ENCODE results near the gene GPX3.

The GPX3 gene

GRCh38 chr5:151014680-151015343 is 5.6 kb upstream of the GPX3 start:
- DNase-seq (ENCODE audit: low spot score): no peak

GRCh38 chr5:151015974-151016587 is 4.3 kb upstream of the GPX3 start:
- no peak for DNase-seq (ENCODE audit: low spot score)

GRCh38 chr5:151016700-151017099 is 3.7 kb upstream of the GPX3 start:
- DNase-seq (ENCODE audit: low spot score): no peak

DNA sequence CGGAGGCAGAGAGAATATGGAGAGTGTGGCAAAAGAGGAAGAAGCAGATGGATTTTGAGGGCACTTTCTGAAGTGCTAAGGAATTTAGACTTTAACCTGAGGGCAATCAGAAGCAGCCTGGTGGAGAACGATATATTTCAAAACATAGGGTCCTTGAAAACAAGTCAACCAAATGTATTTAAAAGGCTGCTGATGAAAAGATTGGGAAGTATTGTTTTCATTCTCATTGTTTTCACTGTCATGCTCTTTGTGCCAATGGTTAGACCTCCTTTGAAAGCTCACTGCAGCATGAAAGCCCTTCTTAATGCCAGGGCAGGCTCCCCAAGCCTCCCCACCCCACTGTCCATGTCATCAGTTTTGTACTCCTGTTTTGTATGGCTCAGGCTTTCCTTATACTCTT is 2.5 kb upstream of the GPX3 start:
- no peak for DNase-seq (ENCODE audit: low spot score)

DNA sequence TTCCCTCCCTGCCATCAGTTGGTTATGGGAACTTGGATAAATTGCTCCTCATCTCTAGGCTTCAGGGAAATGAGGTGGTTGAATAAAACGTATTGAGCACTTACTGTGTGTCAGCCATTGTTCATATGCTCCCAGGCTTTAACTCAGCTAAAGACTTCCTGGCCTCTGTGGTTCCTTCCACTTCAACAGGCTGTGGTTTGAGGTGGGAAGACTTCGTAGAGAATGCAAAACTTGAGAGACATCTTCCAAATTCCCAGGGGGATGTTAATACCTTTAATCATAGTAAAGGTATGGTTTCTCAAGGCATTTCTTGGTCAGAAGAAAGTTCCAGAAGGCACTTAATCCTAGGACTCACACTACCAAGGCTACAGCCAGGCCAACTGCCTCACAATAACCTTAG is 1.5 kb upstream of the GPX3 start:
- no peak for DNase-seq (ENCODE audit: low spot score)

GRCh38 chr5:151019331-151019730 is 1.1 kb upstream of the GPX3 start:
- DNase-seq (ENCODE audit: low spot score): no peak

DNA sequence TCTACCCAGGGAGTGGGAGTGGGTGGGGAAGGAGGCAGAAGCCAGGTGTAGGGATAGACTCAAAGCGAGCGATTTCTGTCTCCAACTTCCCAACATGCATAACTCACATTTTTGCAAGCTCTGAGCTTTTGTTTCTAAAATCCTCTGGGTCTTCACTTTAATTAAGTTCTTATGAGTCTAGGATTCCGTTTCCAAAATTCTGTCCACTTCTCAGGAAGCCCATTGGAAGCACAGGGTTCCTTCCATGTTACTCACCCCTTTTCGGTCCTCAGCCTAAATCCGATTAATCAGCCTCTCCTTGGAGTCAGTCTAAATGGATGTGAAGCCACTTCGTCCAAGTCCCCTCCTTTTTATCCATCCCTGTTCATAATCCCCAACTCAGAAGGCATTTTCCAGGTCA is 1.4 kb downstream of the GPX3 start:
- no peak for DNase-seq (ENCODE audit: low spot score)

DNA sequence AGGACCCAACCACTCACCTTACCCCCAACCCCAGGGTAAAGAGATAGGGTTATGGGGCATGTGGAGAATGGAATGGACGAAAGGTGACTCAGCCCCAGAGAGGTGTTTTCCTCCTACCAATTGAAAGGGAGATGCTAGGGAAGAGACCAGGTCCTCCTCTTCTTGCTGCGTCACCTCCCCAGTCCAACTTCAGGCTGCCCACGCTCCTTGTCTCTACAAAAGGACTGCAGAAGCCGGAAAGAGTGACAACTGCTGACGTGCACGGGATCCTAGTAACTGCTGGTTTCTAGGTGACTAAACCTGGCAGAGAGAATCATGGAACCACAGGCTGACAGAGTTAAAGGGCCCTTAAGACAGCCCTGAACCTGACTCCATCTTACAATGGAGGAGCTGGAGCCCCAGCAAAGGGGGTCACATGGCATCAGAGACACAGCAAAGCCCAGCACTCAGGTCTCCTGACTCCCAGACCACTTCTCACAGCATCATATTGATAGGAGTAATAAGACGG is 2.2 kb downstream of the GPX3 start:
- DNase-seq (ENCODE audit: low spot score): no peak

DNA sequence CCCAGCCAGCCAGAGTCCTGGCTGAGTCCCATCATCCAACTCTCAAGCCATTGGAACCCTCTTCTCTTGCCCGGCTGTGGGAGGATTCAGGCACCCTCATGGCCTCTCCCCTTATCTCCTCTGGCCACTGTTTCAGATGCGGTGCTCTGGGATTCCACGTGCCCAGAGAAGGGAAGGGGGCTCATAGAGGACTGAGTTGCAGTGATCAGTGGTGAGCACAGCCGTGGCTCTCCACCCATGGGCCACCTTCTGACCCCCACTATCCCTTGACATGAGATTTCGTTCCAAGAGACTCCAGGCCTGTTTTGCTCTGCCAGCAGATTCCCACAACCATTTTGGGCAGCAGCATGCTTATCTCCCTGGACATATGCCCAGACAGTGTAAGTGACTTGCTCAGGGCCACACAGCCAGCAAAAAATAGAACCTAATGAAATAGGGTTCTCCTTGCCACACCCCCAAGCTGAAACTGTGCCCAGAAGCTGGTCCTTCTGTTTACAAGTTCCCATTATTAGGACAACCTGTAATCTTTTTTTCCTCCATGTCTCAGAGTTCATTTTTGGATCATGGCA is 2.7 kb downstream of the GPX3 start:
- no peak for DNase-seq (ENCODE audit: low spot score)

GRCh38 chr5:151023651-151024050 is 3.3 kb downstream of the GPX3 start:
- no peak for DNase-seq (ENCODE audit: low spot score)

GRCh38 chr5:151024440-151025249 is 4.3 kb downstream of the GPX3 start:
- no peak for DNase-seq (ENCODE audit: low spot score)

DNA sequence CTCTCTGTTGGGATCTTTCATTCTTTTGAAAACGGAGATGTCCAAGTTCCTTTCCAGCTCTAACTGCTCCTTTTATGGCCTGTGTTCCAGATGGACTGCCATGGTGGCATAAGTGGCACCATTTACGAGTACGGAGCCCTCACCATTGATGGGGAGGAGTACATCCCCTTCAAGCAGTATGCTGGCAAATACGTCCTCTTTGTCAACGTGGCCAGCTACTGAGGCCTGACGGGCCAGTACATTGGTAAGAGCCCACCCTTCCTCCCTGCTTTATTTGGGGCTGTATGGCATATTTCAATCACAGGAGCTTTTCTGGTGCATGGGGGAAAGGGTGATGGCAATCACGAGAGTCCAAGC is 4.8 kb downstream of the GPX3 start:
- DNase-seq (ENCODE audit: low spot score): no peak

DNA sequence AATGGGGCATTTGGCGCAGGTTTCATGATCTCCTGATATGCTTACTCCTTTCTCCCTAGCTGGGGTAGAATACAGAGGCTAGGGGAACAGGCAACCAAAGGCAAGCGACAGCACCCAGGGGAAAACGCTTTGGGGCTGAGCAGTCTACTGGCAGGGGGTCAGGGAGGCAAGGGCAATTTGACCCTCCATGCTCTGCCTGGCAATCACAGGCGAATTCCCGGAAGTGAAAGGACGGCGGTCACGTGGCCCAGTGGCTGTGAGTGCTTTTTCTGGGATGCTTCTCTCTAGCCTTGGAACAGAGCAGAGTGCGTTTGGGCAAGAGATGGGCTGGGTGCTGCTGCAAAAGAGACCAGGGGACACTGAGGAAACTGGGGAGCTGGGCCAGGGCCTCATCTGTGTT is 5.7 kb downstream of the GPX3 start:
- DNase-seq (ENCODE audit: low spot score): no peak

DNA sequence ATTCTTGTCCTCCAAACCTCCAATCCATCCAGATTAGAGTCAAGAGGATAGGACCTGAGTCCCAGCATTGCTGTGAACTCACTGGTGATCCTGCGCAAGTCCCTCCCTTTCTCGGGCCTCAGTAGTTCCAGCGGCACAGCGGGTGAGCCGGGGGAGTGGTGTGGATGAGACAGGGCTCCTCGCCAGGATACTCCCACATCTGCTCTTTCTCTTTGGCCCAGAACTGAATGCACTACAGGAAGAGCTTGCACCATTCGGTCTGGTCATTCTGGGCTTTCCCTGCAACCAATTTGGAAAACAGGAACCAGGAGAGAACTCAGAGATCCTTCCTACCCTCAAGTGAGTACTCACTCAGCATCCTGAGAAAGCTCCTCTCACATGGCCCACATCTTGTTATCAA is 6.3 kb downstream of the GPX3 start:
- no peak for DNase-seq (ENCODE audit: low spot score)

DNA sequence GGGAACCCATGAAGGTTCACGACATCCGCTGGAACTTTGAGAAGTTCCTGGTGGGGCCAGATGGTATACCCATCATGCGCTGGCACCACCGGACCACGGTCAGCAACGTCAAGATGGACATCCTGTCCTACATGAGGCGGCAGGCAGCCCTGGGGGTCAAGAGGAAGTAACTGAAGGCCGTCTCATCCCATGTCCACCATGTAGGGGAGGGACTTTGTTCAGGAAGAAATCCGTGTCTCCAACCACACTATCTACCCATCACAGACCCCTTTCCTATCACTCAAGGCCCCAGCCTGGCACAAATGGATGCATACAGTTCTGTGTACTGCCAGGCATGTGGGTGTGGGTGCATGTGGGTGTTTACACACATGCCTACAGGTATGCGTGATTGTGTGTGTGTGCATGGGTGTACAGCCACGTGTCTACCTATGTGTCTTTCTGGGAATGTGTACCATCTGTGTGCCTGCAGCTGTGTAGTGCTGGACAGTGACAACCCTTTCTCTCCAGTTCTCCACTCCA is 7.6 kb downstream of the GPX3 start:
- DNase-seq (ENCODE audit: low spot score): no peak

DNA sequence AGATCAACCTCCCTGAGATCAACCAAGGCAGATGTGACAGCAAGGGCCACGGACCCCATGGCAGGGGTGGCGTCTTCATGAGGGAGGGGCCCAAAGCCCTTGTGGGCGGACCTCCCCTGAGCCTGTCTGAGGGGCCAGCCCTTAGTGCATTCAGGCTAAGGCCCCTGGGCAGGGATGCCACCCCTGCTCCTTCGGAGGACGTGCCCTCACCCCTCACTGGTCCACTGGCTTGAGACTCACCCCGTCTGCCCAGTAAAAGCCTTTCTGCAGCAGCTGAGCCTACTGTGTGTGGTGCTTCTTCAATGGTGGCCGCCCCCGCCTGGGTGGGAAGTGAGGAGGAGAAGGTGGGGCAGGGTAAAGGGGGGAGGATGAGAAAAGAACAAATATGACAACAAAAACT is 8.3 kb downstream of the GPX3 start:
- no peak for DNase-seq (ENCODE audit: low spot score)

GRCh38 chr5:151029179-151030055 is 9.0 kb downstream of the GPX3 start:
- DNase-seq (ENCODE audit: low spot score): no peak

DNA sequence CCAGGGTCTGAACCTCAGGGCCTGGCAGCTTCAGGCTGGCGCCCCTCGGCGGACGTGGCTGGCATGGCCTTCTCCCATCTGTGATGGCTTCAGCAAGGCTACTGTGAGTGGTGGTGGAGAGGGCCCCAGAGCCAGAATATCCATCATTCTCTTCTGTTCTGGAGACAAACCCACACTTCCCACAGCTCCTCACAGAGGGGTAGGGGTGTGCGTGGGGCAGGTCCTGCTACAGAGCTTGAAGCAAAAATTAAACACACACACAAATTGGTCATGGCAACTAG is 9.6 kb downstream of the GPX3 start:
- DNase-seq (ENCODE audit: low spot score): no peak

DNA sequence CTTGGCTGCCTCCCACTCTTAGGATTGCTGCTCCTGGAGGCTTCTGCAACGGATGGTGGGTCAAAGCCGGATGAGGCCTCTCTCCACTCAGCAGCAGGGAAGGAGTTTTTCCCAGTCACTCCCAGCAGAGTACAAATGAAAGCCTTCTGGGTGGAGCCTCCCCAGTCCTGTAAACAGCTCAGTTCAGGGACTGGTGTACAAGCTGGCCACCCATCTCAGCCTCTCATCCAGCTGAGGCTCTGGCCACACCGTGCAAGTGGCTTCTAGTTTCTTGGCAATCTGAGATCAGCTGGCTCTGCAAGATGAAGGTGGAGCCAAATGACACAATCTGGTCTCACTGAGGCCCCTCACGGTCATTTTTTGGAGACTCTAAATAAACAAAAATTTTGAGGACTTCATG is 10.0 kb downstream of the GPX3 start:
- DNase-seq (ENCODE audit: low spot score): no peak

GRCh38 chr5:151031554-151031953 is 11.2 kb downstream of the GPX3 start:
- no peak for DNase-seq (ENCODE audit: low spot score)

DNA sequence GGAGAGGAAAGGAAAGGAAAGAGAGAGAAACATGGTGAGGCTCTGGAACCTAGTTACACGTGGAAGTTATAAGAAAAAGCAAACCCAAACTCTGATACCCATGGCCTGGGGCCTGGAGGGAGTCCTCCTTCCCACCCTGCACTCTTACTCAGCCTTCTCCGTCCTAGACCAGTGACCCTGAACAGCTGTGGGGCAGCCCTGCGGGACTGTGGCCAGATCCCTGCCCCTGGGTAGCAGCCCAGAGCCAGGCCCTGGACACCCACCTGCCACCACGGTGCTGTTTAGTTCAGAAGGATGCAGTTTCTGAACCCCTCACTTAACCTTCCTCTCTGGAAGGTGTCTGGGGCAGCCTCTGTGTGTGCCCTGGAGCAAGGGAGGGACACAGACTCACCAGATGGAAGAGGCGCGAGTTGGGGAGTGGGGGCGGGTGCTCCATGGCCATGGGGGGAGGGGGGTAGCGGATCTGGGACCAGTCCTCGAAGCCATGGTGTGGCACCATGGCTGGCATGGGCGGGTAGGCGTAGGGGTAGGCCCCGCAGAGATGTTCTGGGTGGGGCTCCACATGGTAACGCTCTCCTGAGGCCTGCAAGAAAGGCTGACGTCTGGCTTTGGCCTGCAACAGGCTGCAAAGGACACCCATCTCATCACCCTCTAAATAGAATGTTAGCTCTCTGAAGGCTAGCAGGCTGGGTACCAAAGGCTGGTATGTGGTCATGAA is 13.0 kb downstream of the GPX3 start:
- DNase-seq (ENCODE audit: low spot score): no peak
